Measurements from ENCODE around the gene CCNT2. TPM values are rescaled to one million over a fixed set of nuclear protein-coding genes. Genes with fewer than 3 reads are reported as not detected.
A peak's percentile ranks its signal among the peaks of the same experiment; 100 is the strongest.
"Not testable (repeated sequence)": the region's sequence is repeated elsewhere in the genome, so short reads cannot be mapped to it uniquely, and the experiment has no call there.

The CCNT2 gene
- 10 to 100 TPM; 20.3 to 24.2 TPM for total RNA-seq
- long read RNA-seq, full-length matches to known transcripts = 15 of 29 reads
- long read RNA-seq, partial matches to known transcripts = 1 of 29 reads
- long read RNA-seq, other reads (novel, unspliced or antisense) = 13 of 29 reads

DNA sequence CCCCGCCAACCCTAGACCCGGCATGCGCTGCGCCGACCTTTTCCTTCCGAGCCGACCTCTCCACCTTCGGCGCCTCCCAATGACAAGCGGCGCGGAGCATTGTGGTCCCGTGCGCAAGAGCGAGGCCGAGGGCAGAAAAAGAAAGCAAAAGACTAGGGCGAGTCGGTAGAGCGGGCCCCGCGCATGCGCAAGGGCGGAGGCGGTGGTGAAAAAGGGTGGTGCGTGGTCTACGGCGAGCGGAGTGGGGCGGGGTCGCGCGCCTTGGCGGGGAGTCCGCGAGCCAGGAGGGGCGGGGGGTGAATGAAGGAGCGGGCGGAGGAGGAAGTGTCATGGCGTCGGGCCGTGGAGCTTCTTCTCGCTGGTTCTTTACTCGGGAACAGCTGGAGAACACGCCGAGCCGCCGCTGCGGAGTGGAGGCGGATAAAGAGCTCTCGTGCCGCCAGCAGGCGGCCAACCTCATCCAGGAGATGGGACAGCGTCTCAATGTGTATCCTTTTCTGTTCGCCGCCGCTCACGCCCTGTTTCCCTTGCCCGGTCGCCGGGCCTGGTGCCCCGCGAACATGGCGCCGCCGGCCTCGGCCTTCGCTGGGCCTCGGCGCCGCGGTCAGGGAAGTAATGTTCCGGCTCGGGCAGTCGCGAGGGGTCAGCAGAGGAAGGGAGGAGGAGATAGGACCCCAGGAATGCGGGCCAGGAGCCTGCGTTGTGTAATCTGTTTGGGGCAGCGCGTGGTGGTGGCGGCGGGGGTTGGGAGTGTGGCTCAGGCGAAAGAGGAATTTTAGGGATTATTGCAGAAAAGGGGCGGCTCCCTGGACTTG is at the start of gene CCNT2:
TSS of gene CCNT2 (plus strand) at position 297 of the 815 bp plus-strand sequence. CDS start at position 330, 33 bp downstream.
- DNase-seq = peak; percentile 99
- intact Hi-C loops (cut with DNase I) = loop anchor here in 1 of 2 donors (10.0 kb wide), 1 partner anchor 1034 kb away; no protein-coding TSS in a partner anchor
- ATAC-seq = peak; percentile 94 to 96

DNA sequence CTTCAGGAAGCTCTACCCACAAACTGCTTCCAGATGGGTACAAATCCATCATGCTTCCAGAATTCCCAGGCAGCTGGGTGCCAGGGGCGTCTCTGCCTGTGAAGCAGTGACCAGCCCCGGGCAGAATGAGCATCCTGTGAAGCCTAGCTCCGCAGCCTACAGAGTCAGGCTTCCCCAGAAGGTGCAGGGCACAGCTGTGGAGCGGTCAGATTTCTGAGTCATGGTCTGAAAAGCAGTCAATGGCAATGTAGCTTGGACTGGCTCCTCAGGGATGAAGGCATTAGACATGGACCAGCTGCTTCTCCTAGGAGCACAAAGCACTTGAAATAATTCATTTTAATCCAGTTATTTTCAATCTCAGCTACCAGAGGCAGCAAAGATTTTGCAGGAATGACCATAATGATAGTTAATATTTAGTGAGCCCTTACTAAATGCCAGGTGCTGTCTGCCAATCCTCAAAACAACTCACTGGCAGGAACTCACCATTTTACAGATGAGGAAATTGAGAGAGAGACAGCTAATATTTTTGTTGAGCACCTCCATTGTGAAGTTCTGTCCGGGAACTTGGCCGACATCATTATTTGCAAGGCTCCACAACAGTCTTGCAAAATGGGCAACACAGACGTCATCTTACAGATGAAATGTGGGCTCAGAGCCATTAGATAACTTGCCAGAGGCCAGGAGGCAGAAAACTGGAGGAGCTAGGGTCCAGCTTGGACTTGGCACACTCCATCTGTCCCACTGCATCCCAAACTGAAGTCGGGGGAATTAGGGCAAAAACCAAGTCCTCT is 48.5 kb upstream of the CCNT2 start:
- intact Hi-C loops (cut with DNase I) = no loop called here
- DNase-seq = peak; percentile 28
- ATAC-seq = peak; percentile 44 to 95

- DNase-seq (no peak), ATAC-seq (no peak)
- intact Hi-C loops (cut with DNase I) = no loop called here
Measured at GRCh38 chr2:134873152-134873551, 45.5 kb upstream of the CCNT2 start.

DNA sequence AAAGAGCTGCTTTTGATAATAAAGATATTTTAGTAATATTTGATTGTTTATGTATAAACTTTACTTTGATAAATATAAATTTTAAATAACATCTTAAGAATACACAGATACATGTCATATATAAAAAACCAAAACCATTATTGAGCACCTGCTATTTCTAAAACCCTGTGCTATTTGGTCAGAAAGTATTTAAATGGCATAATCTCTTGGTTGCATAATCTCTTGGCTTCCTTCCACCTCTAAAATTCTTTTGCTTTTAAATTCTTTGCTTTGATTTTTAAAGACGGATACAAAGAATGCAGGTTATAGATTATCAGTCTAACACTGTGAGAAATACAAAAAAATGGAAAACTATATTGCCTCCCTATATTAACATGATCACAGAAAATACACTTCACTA is 43.3 kb upstream of the CCNT2 start:
- DNase-seq = no peak
- intact Hi-C loops (cut with DNase I) = no loop called here

GRCh38 chr2:134882773-134883172 is 35.8 kb upstream of the CCNT2 start:
- no peak for ATAC-seq
- DNase-seq = no peak
- intact Hi-C loops (cut with DNase I) = no loop called here

More for the DNA sequence above, 43.3 kb upstream of the CCNT2 start:
- no peak for ATAC-seq

GRCh38 chr2:134883552-134884293 is 34.9 kb upstream of the CCNT2 start:
- no peak for ATAC-seq
- DNase-seq = no peak
- intact Hi-C loops (cut with DNase I) = no loop called here

- intact Hi-C loops (cut with DNase I) = no loop called here
- ATAC-seq = no peak
- no peak for DNase-seq
Measured at GRCh38 chr2:134884435-134884834, 34.2 kb upstream of the CCNT2 start.

GRCh38 chr2:134892282-134893035 is 26.2 kb upstream of the CCNT2 start:
- intact Hi-C loops (cut with DNase I) = loop anchor here in 1 of 2 donors (10.0 kb wide), 1 partner anchor 108 kb away; no protein-coding TSS in a partner anchor
- ATAC-seq (no peak), DNase-seq (no peak)

- intact Hi-C loops (cut with DNase I) = loop anchor here (5.0 to 10.0 kb wide), 3 partner anchors 113 to 441 kb away; no protein-coding TSS in a partner anchor
Measured at GRCh38 chr2:134897932-134898331, 20.7 kb upstream of the CCNT2 start.

DNA sequence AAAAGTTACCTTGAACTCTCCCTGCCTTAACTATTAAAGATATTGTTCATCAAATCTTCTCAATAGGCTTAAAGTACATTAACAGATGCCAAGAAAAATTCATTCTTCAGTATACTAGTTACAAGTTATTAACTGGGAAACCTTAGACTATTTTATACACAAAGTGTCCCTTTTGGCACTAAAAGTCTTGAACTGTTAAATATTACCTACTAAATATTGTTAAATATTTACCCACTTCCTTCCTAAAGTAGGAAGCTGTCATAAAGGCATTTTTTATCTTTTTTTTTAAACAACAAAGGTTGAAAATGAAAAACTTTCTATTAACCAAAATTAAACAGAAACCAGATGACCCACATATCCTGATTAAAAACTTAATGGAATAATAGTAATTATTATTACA is 19.4 kb upstream of the CCNT2 start:
- intact Hi-C loops (cut with DNase I) = loop anchor here (5.0 to 10.0 kb wide), 3 partner anchors 114 to 442 kb away; no protein-coding TSS in a partner anchor
- ATAC-seq (no peak), DNase-seq (no peak)

More at GRCh38 chr2:134897932-134898331, 20.7 kb upstream of the CCNT2 start:
- no peak for ATAC-seq
- DNase-seq = no peak

GRCh38 chr2:134900151-134900550 is 18.5 kb upstream of the CCNT2 start:
- intact Hi-C loops (cut with DNase I) = loop anchor here in 1 of 2 donors (5.0 kb wide), 1 partner anchor 433 kb away; no protein-coding TSS in a partner anchor
- DNase-seq (no peak), ATAC-seq (no peak)

DNA sequence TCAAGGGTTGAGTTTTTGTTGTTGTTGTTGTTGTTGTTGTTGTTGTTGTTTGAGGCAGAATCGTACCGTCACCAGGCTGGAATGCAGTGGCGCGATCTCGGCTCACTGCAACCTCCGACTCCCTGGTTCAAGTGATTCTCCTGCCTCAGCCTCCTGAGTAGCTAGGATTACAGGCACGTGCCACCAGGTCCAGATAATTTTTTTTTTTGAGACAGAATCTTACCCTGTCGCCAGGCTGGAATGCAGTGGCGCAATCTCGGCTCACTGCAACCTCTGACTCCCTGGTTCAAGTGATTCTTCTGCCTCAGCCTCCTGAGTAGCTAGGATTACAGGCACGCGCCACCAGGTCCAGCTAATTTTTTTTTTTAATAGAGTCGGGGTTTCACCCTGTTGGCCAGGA is 14.9 kb upstream of the CCNT2 start:
- not testable (repeated sequence) for DNase-seq, ATAC-seq
- intact Hi-C loops (cut with DNase I) = loop anchor here in 1 of 2 donors (5.0 kb wide), 1 partner anchor 436 kb away; no protein-coding TSS in a partner anchor

GRCh38 chr2:134905168-134905567 is 13.5 kb upstream of the CCNT2 start:
- no peak for ATAC-seq
- no peak for DNase-seq
- intact Hi-C loops (cut with DNase I) = no loop called here

GRCh38 chr2:134906726-134907125 is 11.9 kb upstream of the CCNT2 start:
- no peak for DNase-seq
- intact Hi-C loops (cut with DNase I) = no loop called here
- ATAC-seq = no peak

GRCh38 chr2:134907441-134908116 is 11.0 kb upstream of the CCNT2 start:
- intact Hi-C loops (cut with DNase I); ATAC-seq; DNase-seq: not testable (repeated sequence)

GRCh38 chr2:134910763-134911399 is 7.7 kb upstream of the CCNT2 start:
- ATAC-seq (no peak), DNase-seq (no peak)
- intact Hi-C loops (cut with DNase I) = loop anchor here in 1 of 2 donors (10.0 kb wide), 1 partner anchor 1026 kb away; no protein-coding TSS in a partner anchor

- DNase-seq = no peak
- ATAC-seq = no peak
- intact Hi-C loops (cut with DNase I) = loop anchor here in 1 of 2 donors (10.0 kb wide), 1 partner anchor 1027 kb away; no protein-coding TSS in a partner anchor
Measured at GRCh38 chr2:134911400-134911785, 7.2 kb upstream of the CCNT2 start.
